Endothelial cell of umbilical vein (primary cell): ENCODE measurements around the gene SAMD1.

ENCODE experiments used
- MYC ChIP-seq: IDR thresholded peaks from one replicate; pipeline ENCODE4 v1.6.1; 2011; ENCODE audit warnings: mild to moderate bottlenecking, low read depth, low read length
- POLR2A ChIP-seq: IDR thresholded peaks from 2 replicates; pipeline ENCODE4 v1.6.1; 2012; ENCODE audit warnings: low read depth, mild to moderate bottlenecking, control low read depth, low read length

DNA sequence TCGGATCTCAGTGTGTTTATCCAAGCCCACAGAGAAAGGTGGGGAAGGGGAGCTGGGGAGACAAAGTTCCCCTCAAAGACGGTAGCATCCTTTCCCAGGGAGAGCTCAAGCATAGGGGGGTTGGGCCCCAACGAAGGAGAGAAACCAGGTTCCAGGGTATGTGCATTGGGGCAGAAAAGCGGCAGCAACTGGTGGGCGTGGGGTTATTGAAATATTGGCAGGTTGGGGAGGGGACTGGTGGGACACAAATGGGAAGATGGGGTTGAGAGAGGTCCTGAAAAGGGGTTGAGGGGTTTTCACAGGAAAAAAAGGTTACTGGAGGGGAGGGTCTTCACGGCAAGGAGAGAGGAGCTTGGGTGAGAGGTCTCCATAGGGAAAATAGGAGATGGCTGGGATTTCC lies 44.8 kb upstream of the SAMD1 start:
- TF ChIP-seq MYC, result no peak
- TF ChIP-seq POLR2A, result no peak
